Skeletal muscle satellite cell (primary cell): ENCODE measurements around the gene ANGPTL8.

Experiments used
- H3K27me3 ChIP-seq: 2 replicates; pipeline ENCODE4 v1.7.0; 2013; ENCODE audit warnings: low read length; ENCODE audit not compliant: control insufficient read depth, insufficient read depth
- H3K36me3 ChIP-seq: 2 replicates; pipeline ENCODE4 v1.7.0; 2013; ENCODE audit warnings: mild to moderate bottlenecking, control low read depth, low read length; ENCODE audit not compliant: insufficient read depth
- H3K4me1 ChIP-seq: 2 replicates; pipeline ENCODE4 v1.7.0; 2013; ENCODE audit warnings: low read length; ENCODE audit not compliant: control insufficient read depth, insufficient read depth
- H3K4me2 ChIP-seq: 2 replicates; pipeline ENCODE4 v1.7.0; 2013; ENCODE audit warnings: mild to moderate bottlenecking, low read length
- H3K4me3 ChIP-seq: 2 replicates; pipeline ENCODE4 v1.7.0; 2013; ENCODE audit warnings: low read length
- H3K9ac ChIP-seq: 2 replicates; pipeline ENCODE4 v1.7.0; 2013; ENCODE audit warnings: mild to moderate bottlenecking, low read depth, low read length, moderate library complexity
- H3K9me3 ChIP-seq: replicated peaks from 2 replicates; pipeline ENCODE4 v1.7.0; 2013; ENCODE audit warnings: mild to moderate bottlenecking, control low read depth, low read length

ANGPTL8 gene

DNA sequence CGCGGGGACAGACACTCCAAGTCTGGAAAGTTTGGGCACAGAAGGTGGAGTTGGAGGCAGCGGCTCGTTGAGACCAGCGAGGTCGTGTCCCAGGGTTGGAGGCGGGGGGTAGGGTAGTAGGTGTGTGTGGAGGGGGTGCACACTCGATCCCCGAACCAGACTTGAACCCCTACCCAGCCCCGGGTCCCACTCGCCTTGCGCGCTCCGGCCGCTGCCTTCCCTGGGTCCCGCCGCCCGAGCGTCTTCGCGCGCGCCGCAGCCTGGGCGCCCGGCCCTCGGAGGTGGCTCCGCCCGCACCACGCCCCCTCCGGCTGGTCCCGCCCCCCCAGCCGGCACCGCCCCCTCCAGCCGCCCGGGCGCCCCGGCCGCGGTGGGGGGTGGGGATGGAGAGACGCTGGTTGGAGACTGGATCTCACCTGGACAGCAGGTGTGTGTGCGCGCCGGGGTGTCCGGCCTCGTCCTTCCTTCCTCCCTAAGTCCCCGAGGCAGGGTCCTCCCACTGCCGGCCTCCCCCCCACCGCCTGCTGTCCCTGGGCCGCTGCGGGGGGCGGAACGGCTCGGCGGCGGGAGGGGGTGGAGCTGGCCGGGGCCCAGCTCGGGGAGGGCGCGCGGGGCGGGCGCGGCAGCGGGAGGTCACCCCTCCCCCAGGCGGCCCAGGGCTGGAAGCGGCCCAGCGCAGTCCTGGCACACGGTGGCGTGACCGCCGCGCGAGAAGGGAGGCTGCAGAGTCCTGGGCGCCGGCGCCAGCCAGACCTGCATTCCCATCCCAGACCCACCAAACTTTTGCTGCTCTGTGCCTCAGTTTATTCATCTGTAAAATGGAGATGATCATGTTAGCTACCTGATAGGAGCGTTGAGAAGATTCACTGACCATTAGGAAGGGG lies 41.9 kb upstream of the ANGPTL8 start, which contains the start of gene KANK2:
Gene KANK2 (minus strand): TSS at position 255 of the 884 bp plus-strand sequence. CDS start 3,034 bp downstream, outside the sequence.
- H3K4me2 ChIP-seq = peak within 1 kb of the TSS; percentile 95
- no peaks in the 10 kb centered on the region for H3K27me3 ChIP-seq
- no peaks in the 10 kb centered on the region for H3K9me3 ChIP-seq
- H3K36me3 ChIP-seq = peaks cover 34% of the 10 kb centered on the region
- peak within 1 kb of the TSS; percentile 83 for H3K4me3 ChIP-seq
- H3K9ac ChIP-seq = peak within 1 kb of the TSS; percentile 95
- peaks cover 46% of the 10 kb centered on the region for H3K4me1 ChIP-seq

DNA sequence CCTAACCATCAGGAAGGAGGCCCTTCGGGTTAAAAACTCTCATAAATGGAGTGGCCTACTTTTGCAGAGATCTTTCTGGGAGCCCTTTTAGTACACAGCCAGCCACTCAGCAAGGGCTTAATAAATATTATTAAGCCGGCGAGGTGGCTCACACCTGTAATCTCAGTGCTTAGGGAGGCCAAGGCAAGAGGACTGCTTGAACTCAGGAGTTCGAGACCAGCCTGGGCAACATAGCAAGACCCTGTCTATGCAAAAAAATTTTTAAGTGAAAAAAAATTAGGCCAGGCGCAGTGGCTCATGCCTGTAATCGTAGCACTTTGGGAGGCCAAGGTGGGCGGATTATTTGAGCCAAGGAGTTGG lies 41.3 kb upstream of the ANGPTL8 start:
- Histone ChIP-seq H3K27me3 (no peaks in the 10 kb centered on the region), H3K36me3 (peaks cover 28% of the 10 kb centered on the region), H3K4me2 (peak overlapping the region; percentile 95), H3K9me3 (no peaks in the 10 kb centered on the region), H3K4me1 (peaks cover 46% of the 10 kb centered on the region), H3K4me3 (no peak overlapping the region), H3K9ac (peak overlapping the region; percentile 44)

- Histone ChIP-seq H3K4me1 (peaks cover 45% of the 10 kb centered on the region), H3K36me3 (peaks cover 20% of the 10 kb centered on the region), H3K4me2 (no peak overlapping the region), H3K9me3 (no peaks in the 10 kb centered on the region), H3K9ac (no peak overlapping the region), H3K4me3 (no peak overlapping the region), H3K27me3 (no peaks in the 10 kb centered on the region)
These were observed 40.5 kb upstream of the ANGPTL8 start for GRCh38 chr19:11198769-11199424.

DNA sequence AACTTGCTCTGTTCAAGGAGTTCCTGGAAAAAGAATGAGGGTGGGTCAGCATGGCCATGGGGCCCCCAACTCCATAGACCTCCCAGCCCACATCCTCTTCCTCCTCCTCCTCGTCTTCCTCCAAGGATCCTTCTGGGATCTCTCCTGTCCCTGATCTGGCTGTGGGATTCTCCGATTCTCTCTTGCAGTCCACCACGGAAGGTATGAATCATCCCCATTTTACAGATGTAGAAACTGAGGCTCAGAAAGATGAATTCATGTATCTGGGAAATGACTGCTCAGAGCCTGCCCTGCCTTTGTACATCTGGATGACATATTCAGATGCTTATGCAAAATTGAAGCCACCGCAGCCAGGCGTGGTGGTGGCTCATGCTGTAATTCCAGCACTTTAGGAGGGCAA lies 39.9 kb upstream of the ANGPTL8 start:
- Histone ChIP-seq H3K9ac (no peak overlapping the region), H3K36me3 (peaks cover 14% of the 10 kb centered on the region), H3K4me1 (peaks cover 45% of the 10 kb centered on the region)

DNA sequence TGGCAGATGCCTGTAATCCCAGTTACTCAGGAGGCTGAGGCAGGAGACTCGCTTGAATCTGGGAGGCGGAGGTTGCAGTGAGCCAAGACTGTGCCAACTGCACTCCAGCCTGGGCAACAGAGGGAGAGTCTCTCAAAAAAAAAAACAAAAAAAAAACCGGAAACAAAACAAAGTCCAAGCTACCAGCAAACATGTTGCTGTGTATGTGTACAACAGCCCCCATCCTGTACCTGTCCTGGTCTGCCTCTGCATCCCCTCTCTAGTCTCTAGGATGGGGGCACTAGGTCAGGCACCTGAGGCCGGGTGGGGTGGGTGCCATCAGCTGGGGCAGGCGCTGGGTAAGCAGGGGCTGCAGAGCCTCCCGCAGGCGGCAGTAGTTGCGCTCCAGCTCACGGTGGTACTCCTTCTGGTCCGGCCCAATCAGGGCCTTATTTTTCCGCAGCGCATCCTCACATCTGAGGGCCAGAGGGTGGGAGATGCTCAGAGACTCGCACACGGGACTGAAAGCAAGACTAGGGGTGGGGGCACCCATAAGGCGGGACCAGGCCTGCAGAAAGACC lies 39.3 kb upstream of the ANGPTL8 start:
- Histone ChIP-seq H3K36me3 (peaks cover 14% of the 10 kb centered on the region), H3K4me1 (peaks cover 46% of the 10 kb centered on the region), H3K9ac (no peak overlapping the region), H3K9me3 (no peaks in the 10 kb centered on the region), H3K4me3 (no peak overlapping the region), H3K4me2 (no peak overlapping the region), H3K27me3 (no peaks in the 10 kb centered on the region)

More for the DNA sequence above, 39.9 kb upstream of the ANGPTL8 start:
- Histone ChIP-seq H3K4me3 (no peak overlapping the region), H3K4me2 (no peak overlapping the region), H3K27me3 (no peaks in the 10 kb centered on the region), H3K9me3 (no peaks in the 10 kb centered on the region)

DNA sequence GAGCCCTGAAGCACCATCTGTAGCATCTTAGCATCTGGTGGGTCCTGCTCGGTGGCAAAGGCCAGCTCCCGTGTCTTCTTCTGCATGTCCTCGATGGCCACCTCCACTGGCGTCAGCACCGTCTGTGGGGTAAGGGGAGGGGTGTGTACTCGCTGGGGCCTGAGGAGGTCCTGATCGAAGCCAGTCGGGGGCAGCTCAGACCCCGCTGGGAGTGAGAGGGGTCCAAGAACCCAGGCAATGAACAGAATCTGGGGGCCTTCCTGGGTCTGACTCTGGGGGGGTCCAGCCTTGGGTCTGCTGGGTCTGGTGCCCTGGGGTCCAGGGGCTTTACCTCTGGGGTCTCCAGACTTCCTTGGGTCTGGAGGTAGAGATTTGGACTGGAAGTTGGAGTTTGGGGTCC lies 38.5 kb upstream of the ANGPTL8 start:
- no peak overlapping the region for H3K9ac ChIP-seq
- no peak overlapping the region for H3K4me3 ChIP-seq
- H3K4me1 ChIP-seq = peaks cover 45% of the 10 kb centered on the region
- peaks cover 9% of the 10 kb centered on the region for H3K36me3 ChIP-seq
- H3K9me3 ChIP-seq = no peaks in the 10 kb centered on the region
- H3K4me2 ChIP-seq = no peak overlapping the region
- H3K27me3 ChIP-seq = no peaks in the 10 kb centered on the region

DNA sequence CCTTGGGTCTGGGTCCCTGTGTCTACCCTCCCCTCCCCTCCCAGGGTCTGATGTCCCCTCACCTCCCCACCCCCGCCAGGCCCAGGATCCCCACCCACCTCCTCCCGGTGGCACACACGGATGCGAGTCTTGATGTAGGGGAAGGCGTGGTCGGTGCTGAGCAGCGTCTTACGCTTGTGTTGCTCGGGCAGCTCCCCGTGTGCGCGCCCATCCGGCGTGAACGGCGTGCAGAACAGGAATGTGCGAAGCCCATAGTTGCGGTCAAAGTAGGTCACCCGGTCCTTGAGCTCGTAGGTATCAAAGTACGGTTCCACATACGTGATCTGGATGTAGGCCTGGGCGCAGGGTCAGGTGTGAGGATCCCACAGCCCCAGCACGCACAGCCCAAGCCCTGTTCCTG lies 37.6 kb upstream of the ANGPTL8 start:
- peaks cover 45% of the 10 kb centered on the region for H3K4me1 ChIP-seq
- no peak overlapping the region for H3K9ac ChIP-seq
- H3K27me3 ChIP-seq = no peaks in the 10 kb centered on the region
- H3K9me3 ChIP-seq = no peaks in the 10 kb centered on the region
- H3K36me3 ChIP-seq = peaks cover 9% of the 10 kb centered on the region
- no peak overlapping the region for H3K4me2 ChIP-seq
- no peak overlapping the region for H3K4me3 ChIP-seq

GRCh38 chr19:11202488-11203193 lies 36.8 kb upstream of the ANGPTL8 start:
- Histone ChIP-seq H3K4me1 (peaks cover 45% of the 10 kb centered on the region), H3K4me3 (peak overlapping the region; percentile 22), H3K36me3 (peaks cover 9% of the 10 kb centered on the region), H3K9ac (peak overlapping the region; percentile 62), H3K4me2 (peak overlapping the region; percentile 51), H3K27me3 (no peaks in the 10 kb centered on the region), H3K9me3 (no peaks in the 10 kb centered on the region)

GRCh38 chr19:11203194-11204075 lies 36.0 kb upstream of the ANGPTL8 start:
- Histone ChIP-seq H3K4me2 (peak overlapping the region; percentile 51), H3K4me1 (peaks cover 38% of the 10 kb centered on the region), H3K9me3 (no peaks in the 10 kb centered on the region), H3K4me3 (peak overlapping the region; percentile 22), H3K27me3 (no peaks in the 10 kb centered on the region), H3K36me3 (peaks cover 9% of the 10 kb centered on the region), H3K9ac (peak overlapping the region; percentile 62)

- Histone ChIP-seq H3K9ac (no peak overlapping the region), H3K9me3 (no peaks in the 10 kb centered on the region), H3K4me2 (no peak overlapping the region), H3K36me3 (peaks cover 7% of the 10 kb centered on the region), H3K4me1 (peaks cover 32% of the 10 kb centered on the region), H3K4me3 (no peak overlapping the region), H3K27me3 (no peaks in the 10 kb centered on the region)
These were observed 35.3 kb upstream of the ANGPTL8 start for GRCh38 chr19:11204076-11204602.
